Smooth muscle cell (in vitro differentiated cells): Measurements from ENCODE around the gene STXBP1. TPM values are rescaled to one million over a fixed set of nuclear protein-coding genes. Genes with fewer than 3 reads are reported as not detected.

Experiments
- DNase-seq: peaks from one replicate; lab custom pipeline; 2025; ENCODE audit not compliant: unreplicated experiment; lab: John Stamatoyannopoulos, UW
- H2AFZ ChIP-seq: fragments of 200-600 bp; sonication (generic); 2 replicates; pipeline ENCODE4 v1.6.0; 2016; ENCODE audit warnings: antibody characterized with exemption, low read depth, mild to moderate bottlenecking
- H3F3A ChIP-seq: fragments of 200-600 bp; sonication (generic); 2 replicates; pipeline ENCODE4 v1.6.0; 2017; ENCODE audit warnings: antibody characterized with exemption, low read depth
- H3K27ac ChIP-seq: fragments of 200-600 bp; sonication (generic); 2 replicates; pipeline ENCODE4 v1.5.1; 2016; ENCODE audit warnings: low read depth, mild to moderate bottlenecking
- H3K27me3 ChIP-seq: fragments of 200-600 bp; sonication (generic); 2 replicates; pipeline ENCODE4 v1.6.1; 2016; ENCODE audit warnings: low read depth, mild to moderate bottlenecking
- H3K36me3 ChIP-seq: fragments of 200-600 bp; sonication (generic); 2 replicates; pipeline ENCODE4 v1.5.1; 2016; ENCODE audit warnings: low read depth
- H3K4me1 ChIP-seq: fragments of 200-600 bp; sonication (generic); 2 replicates; pipeline ENCODE4 v1.5.1; 2016; ENCODE audit warnings: low read depth
- H3K4me2 ChIP-seq: fragments of 200-600 bp; sonication (generic); 2 replicates; pipeline ENCODE4 v1.6.0; 2016; ENCODE audit warnings: mild to moderate bottlenecking
- H3K4me3 ChIP-seq: fragments of 200-600 bp; sonication (generic); 2 replicates; pipeline ENCODE4 v1.5.1; 2016; ENCODE audit warnings: mild to moderate bottlenecking
- H3K79me2 ChIP-seq: fragments of 200-600 bp; sonication (generic); 2 replicates; pipeline ENCODE4 v1.6.0; 2016; ENCODE audit warnings: low read depth, mild to moderate bottlenecking
- H3K9ac ChIP-seq: fragments of 200-600 bp; sonication (generic); 2 replicates; pipeline ENCODE4 v1.6.0; 2016; ENCODE audit warnings: low read depth
- H3K9me3 ChIP-seq: fragments of 200-600 bp; sonication (generic); replicated peaks from 2 replicates; pipeline ENCODE4 v1.5.1; 2016; ENCODE audit warnings: low read depth
- H4K20me1 ChIP-seq: fragments of 200-600 bp; sonication (generic); 2 replicates; pipeline ENCODE4 v1.6.0; 2016; ENCODE audit warnings: low read depth
- CTCF ChIP-seq: fragments of 200-600 bp; sonication (generic); IDR thresholded peaks from 2 replicates; pipeline ENCODE4 v1.5.1; 2017; ENCODE audit warnings: borderline replicate concordance, mild to moderate bottlenecking, antibody characterized with exemption; ENCODE audit not compliant: insufficient read depth, poor library complexity, severe bottlenecking
- WGBS: methylation state at CpG from one replicate; pipeline ENCODE4 v1.1.7; 2016; ENCODE audit warnings: low lambda C conversion rate; 5-methylcytosine and 5-hydroxymethylcytosine counted together
- polyA plus RNA-seq: library from polyadenylated mRNA; unstranded; fragments of >200 nt; fragmentation: Nextera tagmentation; extraction: Ambion mirVana; gene quantifications from 2 replicates; pipeline ENCODE4 v1.2.1, GENCODE V29; 2016
- total RNA-seq: library from RNA; depleted of rRNA; stranded (reverse); fragments of >200 nt; gene quantifications from 2 replicates; pipeline ENCODE4 v1.2.3, GENCODE V29; 2014

Gene STXBP1
- total and polyA plus RNA-seq, 2 experiments from 2014 or later: 22.4 to 22.8 TPM

GRCh38 chr9:127722055-127722745 is 110.1 kb downstream of the STXBP1 start:
- WGBS: 80% methylated on average over 12 of the region's 12 CpGs
- H3K79me2 ChIP-seq: no peaks in the 10 kb centered on the region
- H3K9ac ChIP-seq: no peak overlapping the region
- H3K27ac ChIP-seq: no peak overlapping the region
- H3K4me3 ChIP-seq: no peak overlapping the region
- H3K9me3 ChIP-seq: no peaks in the 10 kb centered on the region
- H4K20me1 ChIP-seq: no peaks in the 10 kb centered on the region
- no peak for DNase-seq
- no peaks in the 10 kb centered on the region for H3F3A ChIP-seq
- H3K4me2 ChIP-seq: no peak overlapping the region
- TF ChIP-seq CTCF: no peak
- H2AFZ ChIP-seq: no peak overlapping the region
- H3K36me3 ChIP-seq: no peaks in the 10 kb centered on the region
- H3K4me1 ChIP-seq: no peaks in the 10 kb centered on the region
- H3K27me3 ChIP-seq: no peaks in the 10 kb centered on the region

GRCh38 chr9:127723013-127723412 is 110.9 kb downstream of the STXBP1 start:
- H2AFZ ChIP-seq: no peak overlapping the region

GRCh38 chr9:127723444-127723843 is 111.4 kb downstream of the STXBP1 start:
- Histone ChIP-seq H3K4me2 (no peak overlapping the region), H3K9me3 (no peaks in the 10 kb centered on the region), H3K27ac (no peak overlapping the region), H3K36me3 (no peaks in the 10 kb centered on the region), H3F3A (no peaks in the 10 kb centered on the region), H3K4me1 (no peaks in the 10 kb centered on the region), H3K27me3 (no peaks in the 10 kb centered on the region), H3K9ac (no peak overlapping the region), H2AFZ (no peak overlapping the region), H3K4me3 (no peak overlapping the region), H4K20me1 (no peaks in the 10 kb centered on the region), H3K79me2 (no peaks in the 10 kb centered on the region)
- DNase-seq: no peak
- 98% methylated on average over 5 of the region's 5 CpGs for WGBS
- no peak for TF ChIP-seq CTCF

More at GRCh38 chr9:127723013-127723412, 110.9 kb downstream of the STXBP1 start:
- Histone ChIP-seq H4K20me1 (no peaks in the 10 kb centered on the region), H3K4me2 (no peak overlapping the region), H3K4me1 (no peaks in the 10 kb centered on the region), H3K27me3 (no peaks in the 10 kb centered on the region), H3K79me2 (no peaks in the 10 kb centered on the region), H3K36me3 (no peaks in the 10 kb centered on the region), H3F3A (no peaks in the 10 kb centered on the region), H3K27ac (no peak overlapping the region), H3K4me3 (no peak overlapping the region), H3K9me3 (no peaks in the 10 kb centered on the region), H3K9ac (no peak overlapping the region)
- no peak for DNase-seq
- no peak for TF ChIP-seq CTCF
- WGBS: 96% methylated on average over 13 of the region's 13 CpGs

GRCh38 chr9:127724012-127724411 is 111.9 kb downstream of the STXBP1 start:
- H3F3A ChIP-seq: no peaks in the 10 kb centered on the region
- no peak overlapping the region for H3K4me3 ChIP-seq
- no peak overlapping the region for H3K9ac ChIP-seq
- no peaks in the 10 kb centered on the region for H3K9me3 ChIP-seq
- no peaks in the 10 kb centered on the region for H4K20me1 ChIP-seq
- no peak overlapping the region for H3K4me2 ChIP-seq
- H3K27me3 ChIP-seq: no peaks in the 10 kb centered on the region
- WGBS: 79% methylated on average over 22 of the region's 23 CpGs
- H3K79me2 ChIP-seq: no peaks in the 10 kb centered on the region
- H3K27ac ChIP-seq: no peak overlapping the region
- no peak overlapping the region for H2AFZ ChIP-seq
- no peaks in the 10 kb centered on the region for H3K36me3 ChIP-seq
- no peaks in the 10 kb centered on the region for H3K4me1 ChIP-seq
- no peak for DNase-seq
- no peak for TF ChIP-seq CTCF
